Transverse colon (tissue), 4 donors: ENCODE data around the gene PRR9. TPM values are rescaled to one million over a fixed set of nuclear protein-coding genes. Genes with fewer than 3 reads are reported as not detected.

ENCODE experiments used
- DNase-seq: peaks from one replicate; pipeline ENCODE4 v3.0.0-alpha.2; 2019
- H3K27ac ChIP-seq, 4 donors: fragments of 200-600 bp; sonication (generic); 2 replicates each; pipeline ENCODE4 v1.5.1; 2016 to 2018; ENCODE audit warnings: inconsistent platforms in 4 of 4
- H3K27me3 ChIP-seq: fragments of 200-600 bp; sonication (generic); 2 replicates; pipeline ENCODE4 v1.5.1; 2017; ENCODE audit warnings: inconsistent platforms
- H3K36me3 ChIP-seq, 4 donors: fragments of 200-600 bp; sonication (generic); 2 replicates each; pipeline ENCODE4 v1.5.1; 2017 to 2019; ENCODE audit warnings: inconsistent platforms in 4 of 4
- H3K4me1 ChIP-seq, 4 donors: fragments of 200-600 bp; sonication (generic); 2 replicates each; pipeline ENCODE4 v1.5.1; 2017 to 2020; ENCODE audit warnings: inconsistent platforms in 4 of 4
- H3K4me3 ChIP-seq, 4 donors: fragments of 200-600 bp; sonication (generic); 1 replicate in 1 of 4; 2 replicates in 3 of 4; pipeline versions ENCODE4 v1.5.1 to v1.6.1; 2017 to 2019; ENCODE audit warnings: inconsistent platforms in 4 of 4
- H3K9me3 ChIP-seq, 2 donors: fragments of 200-600 bp; sonication (generic); 2 replicates each; pipeline ENCODE4 v1.5.1; 2017 to 2019; ENCODE audit warnings: inconsistent platforms in 2 of 2
- CTCF ChIP-seq, 5 experiments: fragments of 200-600 bp in 3 of 5; fragments of 450-650 bp in 2 of 5; sonication (generic) in 3 of 5; IDR thresholded peaks; 1 replicate in 2 of 5; 2 replicates in 3 of 5; pipeline ENCODE4 v1.5.1; 2016 to 2017; ENCODE audit warnings: antibody characterized with exemption in 5 of 5, inconsistent platforms in 3 of 5, mild to moderate bottlenecking in 2 of 5, moderate library complexity in 1 of 5
- EP300 ChIP-seq: sonication (generic); formaldehyde crosslinking; IDR thresholded peaks from one replicate; pipeline ENCODE4 v1.6.1; 2017; ENCODE audit warnings: antibody characterized with exemption, low read depth
- POLR2A ChIP-seq: fragments of 450-650 bp; IDR thresholded peaks from one replicate; pipeline ENCODE4 v1.6.1; 2016; ENCODE audit warnings: antibody characterized with exemption, mild to moderate bottlenecking, moderate library complexity
- POLR2AphosphoS5 ChIP-seq, 3 donors: sonication (generic); formaldehyde crosslinking; IDR thresholded peaks; one replicate each; pipeline ENCODE4 v1.6.1; 2016; ENCODE audit warnings: antibody characterized with exemption in 3 of 3
- WGBS, 2 donors: methylation state at CpG; one replicate each; pipeline ENCODE4 v1.1.5; 2018; ENCODE audit warnings: low coverage in 1 of 2; 5-methylcytosine and 5-hydroxymethylcytosine counted together
- in situ Hi-C, 4 donors: fragments of 200-750 bp; cut with MboI; loops; one replicate each; pipeline versions ENCODE4 v1.15.0 to v1.15.1; 2017; ENCODE audit warnings: low sequenced_read_pairs in 3 of 4, low pct_ligation_motif_present in 1 of 4, low pct_unique_long_range_greater_than_20kb in 1 of 4
- intact Hi-C: fragments of 100-400 bp; cut with DNase I; formaldehyde crosslinking; loops from one replicate; pipeline ENCODE4 v1.15.1; 2023; ENCODE audit warnings: low total_unique reads
- total RNA-seq, 4 donors: library from RNA; depleted of rRNA; stranded (reverse); fragments of >200 nt; gene quantifications; one replicate each; pipeline ENCODE4 v1.1.0, GENCODE V29; 2016

Gene PRR9
- total RNA-seq, 4 donors from 2014 or later: not detected

- Histone ChIP-seq H3K27me3 (no peaks in the 10 kb centered on the region), H3K27ac (no peak overlapping the region), H3K4me3 (no peak overlapping the region), H3K4me1 (no peaks in the 10 kb centered on the region), H3K9me3 (no peaks in the 10 kb centered on the region), H3K36me3 (no peaks in the 10 kb centered on the region)
- 38 to 72% methylated on average over 2 of the region's 2 CpGs for WGBS, 2 donors
- DNase-seq: no peak
- TF ChIP-seq POLR2AphosphoS5 (IDR thresholded peaks at IDR 0.05) (no peak), EP300 (no peak), POLR2A (no peak), CTCF (IDR thresholded peaks at IDR 0.05) (no peak)
- in situ Hi-C loops: no loop called here
- intact Hi-C loops: no loop called here
Observed at GRCh38 chr1:153238527-153238926, 21.1 kb downstream of the PRR9 start.

GRCh38 chr1:153242160-153242559 lies 24.8 kb downstream of the PRR9 start:
- Histone ChIP-seq H3K36me3 (no peaks in the 10 kb centered on the region), H3K27me3 (no peaks in the 10 kb centered on the region), H3K4me3 (no peak overlapping the region), H3K4me1 (no peaks in the 10 kb centered on the region), H3K27ac (no peak overlapping the region), H3K9me3 (no peaks in the 10 kb centered on the region)
- in situ Hi-C loops: no loop called here
- DNase-seq: no peak
- WGBS, 2 donors: 83 to 85% methylated on average over 1 of the region's 1 CpG
- intact Hi-C loops: no loop called here
- TF ChIP-seq EP300 (no peak), POLR2AphosphoS5 (IDR thresholded peaks at IDR 0.05) (no peak), CTCF (IDR thresholded peaks at IDR 0.05) (no peak), POLR2A (no peak)

GRCh38 chr1:153245466-153245865 lies 28.1 kb downstream of the PRR9 start:
- in situ Hi-C loops (no loop called here), intact Hi-C loops (no loop called here)
- 82% methylated on average over 4 of the region's 4 CpGs; no CpG with 5 or more reads in 1 of the 2 donors for WGBS, 2 donors
- DNase-seq: no peak
- H3K27me3 ChIP-seq: no peaks in the 10 kb centered on the region
- TF ChIP-seq CTCF (IDR thresholded peaks at IDR 0.05): no peak
- TF ChIP-seq POLR2AphosphoS5 (IDR thresholded peaks at IDR 0.05): no peak
- TF ChIP-seq POLR2A: no peak
- no peaks in the 10 kb centered on the region for H3K4me1 ChIP-seq
- H3K36me3 ChIP-seq: no peaks in the 10 kb centered on the region
- no peak overlapping the region for H3K4me3 ChIP-seq
- H3K9me3 ChIP-seq: no peaks in the 10 kb centered on the region
- no peak overlapping the region for H3K27ac ChIP-seq

GRCh38 chr1:153246018-153246417 lies 28.6 kb downstream of the PRR9 start:
- DNase-seq: no peak
- no peaks in the 10 kb centered on the region for H3K36me3 ChIP-seq
- H3K4me1 ChIP-seq: no peaks in the 10 kb centered on the region
- no peak overlapping the region for H3K27ac ChIP-seq
- no peaks in the 10 kb centered on the region for H3K9me3 ChIP-seq
- no peak overlapping the region for H3K4me3 ChIP-seq
- in situ Hi-C loops: no loop called here
- no peaks in the 10 kb centered on the region for H3K27me3 ChIP-seq
- WGBS, 2 donors: 75% methylated on average over 1 of the region's 1 CpG; no CpG with 5 or more reads in 1 of the 2 donors
- TF ChIP-seq CTCF (IDR thresholded peaks at IDR 0.05) (no peak), POLR2A (no peak), EP300 (no peak), POLR2AphosphoS5 (IDR thresholded peaks at IDR 0.05) (no peak)
- intact Hi-C loops: no loop called here
